Measurements from ENCODE around the gene PRSS27. TPM values are rescaled to one million over a fixed set of nuclear protein-coding genes. Genes with fewer than 3 reads are reported as not detected.

PRSS27 gene
- total RNA-seq, 1 experiment from 2014 or later, result 1.1 TPM

DNA sequence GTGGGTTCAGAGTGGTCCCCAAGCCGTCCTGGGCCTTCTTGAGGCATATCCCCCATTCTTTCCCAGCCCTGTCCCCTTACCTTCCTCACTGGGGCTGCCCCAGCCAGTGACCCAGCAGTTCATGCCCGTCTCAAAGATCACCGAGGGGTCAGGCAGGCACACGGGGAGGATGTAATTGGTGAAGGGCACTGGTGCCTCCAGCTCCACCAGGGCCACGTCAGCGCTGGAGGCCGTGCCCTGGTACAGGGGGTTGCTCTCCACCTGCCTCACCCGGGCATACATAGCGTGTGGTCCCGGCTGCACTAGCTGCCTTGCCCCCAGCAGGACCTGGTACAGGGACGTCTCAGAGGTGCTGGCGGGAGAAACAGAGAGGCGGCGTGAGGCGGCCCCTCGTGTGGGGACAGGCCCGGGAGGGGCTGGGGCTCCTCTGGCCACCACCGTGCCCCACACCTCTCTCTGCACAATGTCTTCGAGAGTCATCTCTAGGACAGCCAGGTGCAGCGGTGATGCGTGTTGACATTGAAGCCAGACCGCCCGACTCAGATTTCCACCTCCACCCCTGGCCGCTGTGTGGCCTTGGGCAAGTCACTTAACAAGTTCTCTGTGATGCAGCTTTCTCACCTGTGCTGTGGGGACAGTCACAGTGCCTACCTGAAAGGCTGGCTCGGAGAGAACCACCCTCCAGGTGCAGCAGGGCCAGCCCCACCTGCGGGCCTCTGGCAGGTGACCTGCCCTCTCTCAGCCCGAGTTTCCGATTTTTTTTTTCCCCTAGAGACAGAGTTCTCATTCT lies 5.8 kb downstream of the PRSS27 start:
- in situ Hi-C loops (cut with HindIII; ENCODE audit: low pct_unique_long_range_greater_than_20kb, low sequenced_read_pairs), result no loop called here
- DNase-seq (ENCODE audit: low read depth), result no peak

DNA sequence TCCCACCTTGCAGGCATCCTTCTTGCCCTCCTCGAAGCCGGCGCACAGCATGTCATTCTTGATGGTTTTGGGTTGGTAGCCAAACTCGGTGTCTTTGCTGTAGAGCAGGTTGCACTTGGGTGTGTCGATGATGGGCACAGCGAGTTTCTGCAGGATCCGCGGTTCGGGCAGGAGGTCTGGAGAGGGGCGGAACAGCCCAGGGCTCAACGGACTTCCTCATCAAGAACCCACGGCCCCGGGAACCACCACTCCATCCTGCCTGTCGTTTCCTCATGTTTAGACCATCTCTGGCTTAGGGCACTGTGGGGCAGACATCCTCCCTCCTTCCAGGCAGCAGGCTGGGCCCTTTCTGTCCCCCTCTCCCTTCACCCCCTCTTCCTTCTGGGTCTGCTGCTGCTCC lies 6.5 kb downstream of the PRSS27 start:
- DNase-seq (ENCODE audit: low read depth), result no peak
- in situ Hi-C loops (cut with HindIII; ENCODE audit: low pct_unique_long_range_greater_than_20kb, low sequenced_read_pairs), result no loop called here

DNA sequence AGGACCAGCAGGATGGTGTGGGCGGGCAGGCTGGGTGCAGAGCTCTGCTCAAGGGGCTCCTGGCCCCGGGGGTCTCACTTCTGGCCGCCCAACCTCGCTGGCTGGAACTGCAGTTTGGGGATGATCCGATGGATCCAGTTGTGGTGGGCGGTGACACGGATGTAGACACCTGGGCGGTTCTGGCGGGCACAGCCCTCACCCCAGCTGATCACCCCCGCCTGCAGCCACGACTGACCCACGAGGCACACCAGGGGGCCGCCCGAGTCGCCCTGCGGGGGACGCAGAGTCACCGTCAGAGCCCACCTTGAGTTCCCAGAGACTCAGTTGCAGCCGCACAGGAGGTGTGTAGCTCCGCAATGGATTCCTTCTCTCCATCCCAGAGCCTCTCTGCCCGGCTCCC lies 7.5 kb downstream of the PRSS27 start:
- DNase-seq (ENCODE audit: low read depth), result no peak
- in situ Hi-C loops (cut with HindIII; ENCODE audit: low pct_unique_long_range_greater_than_20kb, low sequenced_read_pairs), result no loop called here

DNA sequence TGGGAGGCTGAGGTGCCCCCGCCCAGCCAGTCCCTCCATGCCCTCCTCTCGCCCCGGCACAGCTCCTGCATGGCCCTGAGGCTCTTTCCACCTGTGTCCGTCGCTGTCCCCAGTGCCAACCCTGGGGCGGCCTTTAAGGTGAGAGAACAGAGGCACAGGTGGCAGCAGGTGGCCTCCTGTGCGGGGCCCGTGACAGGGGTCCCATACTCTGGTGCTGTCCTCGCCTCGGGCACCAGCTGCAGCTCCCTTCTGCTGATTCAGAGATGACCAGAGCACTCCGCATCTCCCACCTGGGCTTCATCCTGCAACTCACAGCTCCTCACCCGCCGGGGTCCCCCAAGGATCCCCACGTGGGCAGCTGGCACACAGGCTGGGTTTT lies 8.0 kb downstream of the PRSS27 start:
- no peak for DNase-seq (ENCODE audit: low read depth)
- in situ Hi-C loops (cut with HindIII; ENCODE audit: low pct_unique_long_range_greater_than_20kb, low sequenced_read_pairs), result no loop called here

DNA sequence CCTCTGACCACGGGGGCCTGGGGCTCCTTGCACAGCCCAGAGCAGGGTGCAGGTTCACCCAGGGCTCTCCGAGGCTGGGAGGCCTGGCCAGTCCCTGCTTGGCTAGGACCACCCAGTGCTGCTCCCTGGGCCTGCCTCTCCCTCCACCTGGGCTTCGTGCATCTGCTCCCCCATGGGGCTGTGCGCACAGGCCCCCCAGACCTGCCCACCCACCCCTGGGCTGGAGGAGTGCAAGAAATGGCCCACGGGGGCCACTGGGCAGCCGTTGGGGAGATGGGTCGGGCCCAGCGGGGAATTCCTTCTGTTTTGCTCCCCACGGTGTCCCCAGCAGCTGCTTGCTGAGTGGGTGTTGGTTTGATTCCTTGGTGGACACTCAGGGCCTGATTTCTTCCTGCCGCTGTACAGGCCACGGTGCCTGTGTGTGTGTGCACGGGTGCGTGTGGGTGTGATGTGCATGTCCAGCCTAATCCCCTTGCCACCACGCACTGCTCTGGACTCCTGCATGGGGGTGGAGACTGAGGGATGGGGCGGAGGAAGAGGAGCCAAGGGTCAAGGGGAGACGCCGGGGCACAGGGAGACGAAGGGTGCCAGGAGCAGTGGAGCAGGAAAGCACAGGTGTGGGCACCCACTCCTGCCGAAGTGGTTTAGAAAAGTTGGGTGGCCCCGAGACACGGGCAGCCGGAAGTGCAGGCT lies 8.5 kb downstream of the PRSS27 start:
- in situ Hi-C loops (cut with HindIII; ENCODE audit: low pct_unique_long_range_greater_than_20kb, low sequenced_read_pairs), result no loop called here
- no peak for DNase-seq (ENCODE audit: low read depth)

DNA sequence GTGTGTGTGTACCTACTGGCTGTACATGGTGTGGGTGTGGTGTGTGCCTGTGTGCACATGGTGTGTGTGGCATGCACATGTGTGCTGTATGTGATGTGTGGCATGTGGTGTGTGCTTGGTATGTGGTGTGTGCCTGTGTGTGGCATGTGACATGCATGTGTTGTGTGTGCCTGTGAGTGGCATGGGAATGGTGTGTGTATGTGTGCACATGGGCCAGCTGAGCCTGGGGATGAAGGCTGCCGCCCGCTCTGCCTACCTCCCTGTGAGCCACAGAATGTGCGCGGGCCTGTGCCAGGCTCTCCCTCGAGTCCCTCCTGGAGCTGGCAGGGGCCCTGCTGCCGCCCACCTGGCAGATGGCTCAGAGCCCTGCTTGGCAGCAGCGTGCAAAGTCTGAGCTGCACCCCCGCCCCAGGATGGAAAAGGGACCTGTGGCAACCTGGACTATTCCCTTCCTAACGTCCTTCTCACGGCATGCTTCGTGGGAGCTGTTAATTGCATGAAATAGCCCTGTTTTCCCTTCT lies 9.3 kb downstream of the PRSS27 start:
- in situ Hi-C loops (cut with HindIII; ENCODE audit: low pct_unique_long_range_greater_than_20kb, low sequenced_read_pairs), result no loop called here
- no peak for DNase-seq (ENCODE audit: low read depth)

DNA sequence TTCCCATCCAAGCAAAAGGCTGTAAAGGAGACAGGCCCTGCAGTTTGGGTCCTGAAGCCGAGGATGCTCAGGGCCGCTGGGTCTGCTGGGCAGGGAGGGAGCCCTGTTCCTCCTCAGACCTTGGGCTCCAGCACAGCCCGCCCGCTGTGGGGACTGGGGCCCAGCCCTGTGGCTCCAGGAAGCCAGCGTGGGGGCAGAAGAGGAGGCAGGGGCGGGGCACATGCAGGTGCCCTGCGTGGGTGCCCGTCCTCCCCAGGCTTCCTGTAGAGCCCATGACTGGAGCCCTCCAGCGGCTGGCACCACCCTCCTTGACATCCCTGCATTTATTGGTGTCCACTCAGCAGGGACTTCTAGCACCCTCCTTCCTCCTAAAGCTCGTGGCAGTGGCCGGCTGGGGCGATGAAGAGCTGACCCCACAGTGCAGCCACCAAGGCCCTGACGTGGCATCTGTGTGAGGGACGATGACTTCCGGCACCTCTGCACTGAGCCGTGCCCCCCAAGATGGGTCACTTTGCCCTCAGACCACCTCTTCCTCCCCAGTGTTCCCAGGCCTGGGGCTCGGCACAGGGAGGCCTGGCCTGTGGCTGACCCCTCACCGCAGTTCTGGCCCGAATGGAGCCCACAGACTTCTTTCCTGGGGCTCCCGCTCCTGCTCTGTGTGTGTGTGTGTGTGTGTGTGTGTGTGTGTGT lies 9.9 kb downstream of the PRSS27 start:
- in situ Hi-C loops (cut with HindIII; ENCODE audit: low pct_unique_long_range_greater_than_20kb, low sequenced_read_pairs), result no loop called here
- no peak for DNase-seq (ENCODE audit: low read depth)

DNA sequence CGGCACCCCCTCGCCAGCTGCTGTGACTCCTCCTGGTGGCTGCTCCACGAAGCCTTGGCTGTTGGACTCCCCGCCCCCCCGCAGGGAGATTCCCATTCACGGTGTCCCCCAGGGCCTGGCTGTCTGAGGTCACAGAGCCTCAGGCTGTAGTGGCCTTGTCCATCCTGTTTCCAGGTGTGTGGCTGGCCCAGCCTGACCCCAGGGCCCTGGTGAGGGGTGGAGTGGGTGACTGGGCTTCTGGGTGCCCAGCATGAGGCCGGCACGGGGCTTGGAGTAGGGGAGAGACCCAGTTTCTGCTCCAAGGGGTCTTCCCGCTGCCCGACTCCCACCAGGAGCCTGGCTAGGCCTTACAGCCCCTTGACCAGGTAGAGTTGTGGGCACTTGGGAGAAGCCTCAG lies 10.4 kb downstream of the PRSS27 start:
- no peak for DNase-seq (ENCODE audit: low read depth)
- in situ Hi-C loops (cut with HindIII; ENCODE audit: low pct_unique_long_range_greater_than_20kb, low sequenced_read_pairs), result no loop called here

DNA sequence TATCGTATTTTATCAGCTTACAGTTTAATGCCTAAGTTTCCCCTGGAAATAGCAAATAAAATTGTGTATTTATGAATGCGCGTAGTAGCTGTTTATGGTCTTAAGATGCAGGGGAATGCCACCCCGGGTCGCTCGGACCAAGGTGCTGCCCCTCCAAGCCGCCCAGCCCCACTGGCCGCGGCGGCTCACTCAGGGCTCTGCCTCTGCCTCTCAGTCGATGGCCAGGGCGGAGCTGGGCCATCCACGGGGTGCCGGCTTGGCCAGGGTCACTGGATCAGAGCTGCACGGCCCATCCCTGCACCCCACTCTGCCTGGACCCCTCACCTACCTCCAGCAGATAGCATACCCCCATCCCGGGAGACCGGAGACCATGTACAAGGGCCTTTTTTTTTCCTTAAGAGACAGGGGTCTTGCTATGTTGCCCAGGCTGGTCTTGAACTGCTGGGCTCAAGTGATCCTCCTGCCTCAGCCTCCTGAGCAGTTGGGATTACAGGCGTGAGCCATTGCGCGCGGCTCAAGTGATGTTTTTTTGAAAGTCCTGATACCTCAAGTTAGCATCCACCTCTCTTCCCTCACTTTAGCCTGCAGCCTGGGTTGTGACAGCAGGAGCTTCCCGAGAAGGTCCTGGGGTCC lies 11.0 kb downstream of the PRSS27 start:
- DNase-seq (ENCODE audit: low read depth), result no peak

DNA sequence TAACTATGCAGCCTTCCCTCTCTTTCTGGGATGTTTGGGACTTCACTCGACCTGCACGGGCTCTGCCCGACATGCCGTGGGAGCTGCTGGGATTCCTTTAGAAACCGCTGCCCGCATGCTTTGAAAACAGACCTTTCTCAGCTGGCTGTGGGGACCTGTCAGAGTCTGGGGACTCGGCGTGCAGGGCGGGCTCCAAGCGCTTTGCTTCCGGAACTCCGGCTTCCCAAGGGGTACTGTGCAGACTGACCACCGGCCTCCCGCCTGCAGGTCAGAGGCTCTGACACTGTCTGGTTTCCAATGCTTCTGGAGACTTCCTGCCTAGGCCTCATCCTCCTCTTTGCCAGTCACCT lies 11.8 kb downstream of the PRSS27 start:
- DNase-seq (ENCODE audit: low read depth), result no peak
- in situ Hi-C loops (cut with HindIII; ENCODE audit: low pct_unique_long_range_greater_than_20kb, low sequenced_read_pairs), result no loop called here

More for the DNA sequence above, 11.0 kb downstream of the PRSS27 start:
- in situ Hi-C loops (cut with HindIII; ENCODE audit: low pct_unique_long_range_greater_than_20kb, low sequenced_read_pairs), result no loop called here

DNA sequence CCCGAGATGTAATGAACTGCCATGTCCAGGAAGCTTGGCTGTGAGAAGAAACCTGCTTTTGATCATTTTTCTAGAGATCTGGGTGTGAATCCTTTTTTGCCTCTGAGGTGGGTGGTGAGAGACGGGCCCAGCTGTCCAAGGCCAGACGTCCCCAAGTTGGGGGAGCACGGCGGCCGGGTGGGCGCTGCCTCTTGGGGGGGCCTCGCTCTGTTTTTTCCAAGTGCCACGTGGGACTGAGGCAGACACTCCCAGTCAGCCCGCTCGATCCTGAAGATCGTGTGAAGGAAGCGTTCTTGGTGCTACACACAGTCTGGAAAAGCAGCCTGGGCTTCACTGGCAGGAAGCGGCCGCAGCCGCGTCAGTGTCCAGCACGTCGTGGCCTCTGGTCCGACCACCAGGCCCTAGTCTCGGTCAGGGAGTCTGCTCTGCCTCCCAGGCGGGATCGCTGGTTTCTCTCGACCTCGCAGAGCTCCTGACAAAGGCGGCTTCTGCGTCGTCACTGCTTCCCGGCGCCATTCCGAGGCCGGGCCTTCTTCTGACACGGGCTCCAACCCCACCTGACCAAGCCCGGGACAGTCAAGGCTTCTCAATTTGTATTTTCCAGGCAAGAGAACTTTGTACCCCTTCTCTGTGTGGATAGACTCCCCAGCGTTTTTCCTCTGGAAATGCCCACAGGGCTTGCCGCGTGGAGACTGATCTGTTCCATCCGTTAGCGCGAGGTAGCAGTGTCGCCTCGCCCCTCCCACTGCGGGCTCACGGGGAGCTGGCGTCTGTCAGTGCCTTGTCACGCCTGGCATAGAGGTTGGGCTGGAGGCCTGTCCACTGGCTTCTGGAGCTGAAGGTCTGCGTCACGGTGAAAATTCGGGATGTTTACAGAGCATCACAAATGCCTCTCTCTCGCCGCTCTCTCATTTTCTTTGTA lies 12.4 kb downstream of the PRSS27 start:
- in situ Hi-C loops (cut with HindIII; ENCODE audit: low pct_unique_long_range_greater_than_20kb, low sequenced_read_pairs), result no loop called here
- DNase-seq (ENCODE audit: low read depth), result no peak

DNA sequence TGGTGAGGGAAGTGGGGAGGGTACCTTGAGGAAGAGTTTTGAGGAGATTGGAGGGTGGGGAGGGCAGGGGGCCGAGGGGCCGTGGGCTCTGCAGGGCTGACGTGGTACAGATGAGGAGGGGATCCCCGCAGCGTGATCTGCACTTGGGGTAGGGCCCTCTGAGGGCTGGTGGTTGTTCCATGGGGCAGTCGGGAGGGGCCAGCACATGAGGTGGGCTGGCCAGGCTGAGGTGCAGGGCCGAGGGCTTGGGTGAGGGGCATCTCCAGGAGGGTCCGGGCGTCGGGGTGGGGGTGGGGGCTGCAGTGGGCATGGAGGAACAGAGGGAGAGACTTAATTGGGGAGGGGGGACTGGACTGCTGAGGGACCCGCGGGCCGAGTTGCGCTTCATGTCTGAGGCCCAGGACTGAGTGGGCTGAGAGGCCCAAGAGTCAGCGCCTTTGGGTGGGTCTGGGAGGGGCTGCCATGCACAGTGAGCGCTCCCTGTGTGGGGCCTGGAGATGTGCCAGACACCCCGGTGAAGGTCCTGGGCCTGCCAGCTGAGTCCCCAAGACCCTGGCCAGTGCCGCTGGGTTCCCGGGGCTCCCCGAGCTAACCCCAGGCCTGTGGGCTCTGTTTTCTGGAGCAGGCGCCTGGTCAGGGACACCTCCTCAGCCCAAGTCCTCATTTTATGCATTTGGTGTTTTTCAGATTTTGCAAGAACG lies 13.3 kb downstream of the PRSS27 start:
- in situ Hi-C loops (cut with HindIII; ENCODE audit: low pct_unique_long_range_greater_than_20kb, low sequenced_read_pairs), result no loop called here
- no peak for DNase-seq (ENCODE audit: low read depth)

DNA sequence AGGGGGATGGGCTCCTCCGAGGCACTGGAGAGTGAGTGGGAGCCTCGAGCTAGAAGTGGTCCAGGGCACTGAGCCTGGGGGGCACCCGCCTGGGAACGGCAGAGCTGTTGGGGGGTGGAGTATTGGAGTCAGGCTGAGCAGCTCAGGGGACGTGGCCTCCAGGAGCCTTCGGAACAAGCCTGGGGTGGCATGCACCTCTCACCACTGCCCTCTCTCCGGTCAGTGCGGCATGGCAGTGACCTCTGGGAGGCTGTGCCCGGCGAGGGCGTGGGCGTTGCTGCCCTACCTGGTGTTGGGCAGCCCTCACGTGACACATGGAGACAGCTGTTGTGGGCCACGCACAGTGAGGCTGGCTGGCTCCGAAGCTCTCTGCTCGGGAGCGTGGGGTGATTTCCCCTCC lies 13.9 kb downstream of the PRSS27 start:
- no peak for DNase-seq (ENCODE audit: low read depth)
- in situ Hi-C loops (cut with HindIII; ENCODE audit: low pct_unique_long_range_greater_than_20kb, low sequenced_read_pairs), result no loop called here

DNA sequence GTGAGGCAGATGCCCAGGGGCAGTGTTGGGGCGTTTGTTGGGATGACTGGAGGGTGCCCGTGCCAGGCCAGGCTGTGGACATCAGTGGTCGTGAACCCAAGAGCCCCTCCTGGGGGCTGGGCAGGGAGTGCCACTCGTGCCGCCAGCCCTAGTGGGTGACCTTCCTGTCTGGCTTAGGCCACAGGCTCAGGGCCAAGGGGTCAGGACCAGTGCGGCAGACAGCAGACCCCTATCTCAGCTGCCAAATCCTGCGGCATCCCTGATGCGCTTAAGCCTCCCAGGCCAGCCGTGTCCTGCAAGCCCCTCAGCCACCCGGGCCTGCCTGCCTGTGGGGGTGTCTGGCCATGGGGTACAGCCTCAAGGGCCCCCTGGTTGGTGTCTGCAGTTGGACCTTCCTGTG lies 14.7 kb downstream of the PRSS27 start:
- in situ Hi-C loops (cut with HindIII; ENCODE audit: low pct_unique_long_range_greater_than_20kb, low sequenced_read_pairs), result no loop called here
- no peak for DNase-seq (ENCODE audit: low read depth)

DNA sequence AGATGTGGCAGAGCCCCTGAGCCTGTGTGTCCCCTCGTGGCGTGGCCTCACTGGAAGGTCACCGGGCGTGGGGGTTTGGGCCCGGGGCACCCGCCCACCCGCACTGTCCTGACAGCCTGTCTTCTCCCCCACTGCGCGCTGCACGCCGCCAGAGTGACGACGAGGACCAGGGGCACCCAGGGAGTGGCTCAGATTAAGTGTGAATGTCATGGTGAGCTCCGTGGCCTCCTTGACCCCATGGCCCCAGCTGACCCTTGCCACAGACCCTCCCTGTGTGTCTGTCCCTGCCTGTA lies 15.1 kb downstream of the PRSS27 start:
- in situ Hi-C loops (cut with HindIII; ENCODE audit: low pct_unique_long_range_greater_than_20kb, low sequenced_read_pairs), result no loop called here
- DNase-seq (ENCODE audit: low read depth), result no peak

DNA sequence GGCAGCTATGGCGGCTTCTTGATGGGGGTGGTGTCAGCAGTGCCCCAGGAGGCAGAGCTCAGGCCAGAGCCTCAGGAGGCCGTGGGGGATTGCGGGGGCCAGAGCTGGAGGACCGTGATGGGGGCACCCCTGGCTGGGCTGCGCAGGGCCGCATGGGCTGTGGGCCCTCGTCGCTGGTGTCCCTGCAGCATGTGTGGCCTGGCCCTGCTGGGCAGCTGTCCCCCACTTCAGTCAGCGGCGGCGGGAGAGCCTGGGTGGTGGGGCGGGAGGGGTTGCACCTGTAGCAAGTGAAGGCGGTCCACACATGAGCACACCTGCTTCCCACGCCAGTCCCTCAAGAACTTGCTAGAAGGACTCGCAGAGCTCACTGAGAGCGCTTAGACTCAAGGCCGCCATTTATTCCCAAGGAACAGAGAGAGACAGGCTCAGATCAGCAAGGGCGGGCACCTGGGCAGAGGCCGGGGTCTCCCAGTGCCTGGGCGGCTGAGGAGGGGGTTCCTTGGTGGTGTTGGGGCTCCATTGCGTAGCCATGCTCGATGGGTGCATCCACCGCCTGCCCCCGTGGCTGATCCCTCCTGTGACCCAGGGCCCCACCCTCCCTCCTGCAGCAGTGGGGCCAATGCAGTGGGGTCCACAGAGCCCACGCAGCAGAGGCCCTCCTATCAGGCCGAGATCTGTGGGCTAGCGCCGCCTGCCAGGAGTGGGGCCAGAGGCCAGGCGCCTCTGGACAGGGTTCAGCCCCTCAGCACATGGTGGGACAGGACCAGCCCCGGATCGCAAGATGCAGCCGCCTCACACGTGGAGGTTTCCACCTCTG lies 15.7 kb downstream of the PRSS27 start:
- in situ Hi-C loops (cut with HindIII; ENCODE audit: low pct_unique_long_range_greater_than_20kb, low sequenced_read_pairs), result no loop called here
- DNase-seq (ENCODE audit: low read depth), result no peak

All from Caki2 (cell line).